Measurements from ENCODE around the gene ARAP2.

Gene ARAP2

DNA sequence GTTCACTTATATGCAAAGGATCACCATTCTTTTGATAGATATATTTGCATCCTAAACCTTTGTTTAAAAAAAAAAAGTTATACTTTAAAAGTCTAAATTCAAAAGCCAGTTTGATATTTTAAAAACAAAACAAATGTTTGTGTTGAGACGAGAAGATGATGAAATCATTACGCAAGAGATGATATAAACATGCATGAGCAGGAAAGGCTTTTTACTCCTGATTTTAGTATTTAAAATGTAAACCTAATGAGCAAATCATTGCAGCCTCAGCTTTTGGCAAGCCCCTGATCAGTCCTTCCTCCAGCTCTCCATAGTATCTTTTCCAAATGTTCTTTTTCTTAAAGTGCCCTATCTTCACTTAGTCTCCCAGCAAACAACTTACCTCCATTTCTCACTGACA is 115.6 kb downstream of the ARAP2 start:
- no peak for DNase-seq (ENCODE audit: low read depth)

DNA sequence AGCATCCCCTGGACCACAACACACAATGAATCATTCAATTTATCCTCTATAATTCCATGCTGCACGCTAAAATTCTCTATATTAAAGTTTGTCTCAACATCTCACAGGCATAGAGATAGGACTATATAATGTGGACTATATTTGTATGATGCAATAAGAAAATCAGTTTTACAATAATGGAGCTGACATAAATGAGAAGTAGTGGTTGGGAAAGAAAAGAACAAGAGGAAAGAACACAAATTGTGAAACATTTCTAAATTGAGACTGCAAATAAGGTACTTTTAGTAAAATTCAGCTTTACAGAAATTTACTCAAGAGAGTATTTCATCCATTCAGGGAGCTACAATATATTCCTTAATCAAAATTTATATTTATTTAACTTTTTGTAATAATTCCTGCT is 120.4 kb downstream of the ARAP2 start:
- no peak for DNase-seq (ENCODE audit: low read depth)

DNA sequence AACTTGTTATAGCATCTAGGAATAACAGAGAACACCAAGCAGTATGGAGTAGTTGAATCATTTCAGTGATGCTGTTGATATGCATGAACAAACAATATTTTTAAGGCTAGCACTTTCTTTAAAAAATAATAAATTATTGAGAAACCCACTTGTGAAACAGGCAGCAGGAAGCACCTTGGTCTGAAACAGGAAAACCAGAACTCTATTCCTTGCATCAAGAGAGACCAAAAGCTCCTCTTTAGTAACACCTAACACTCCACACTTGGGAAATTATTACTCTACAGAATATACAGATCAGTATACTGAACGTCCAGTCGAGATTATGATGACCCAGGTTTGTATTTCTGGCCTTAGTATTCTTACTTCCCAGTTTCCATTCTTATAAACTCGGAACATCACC is 129.0 kb downstream of the ARAP2 start:
- no peak for DNase-seq (ENCODE audit: low read depth)

DNA sequence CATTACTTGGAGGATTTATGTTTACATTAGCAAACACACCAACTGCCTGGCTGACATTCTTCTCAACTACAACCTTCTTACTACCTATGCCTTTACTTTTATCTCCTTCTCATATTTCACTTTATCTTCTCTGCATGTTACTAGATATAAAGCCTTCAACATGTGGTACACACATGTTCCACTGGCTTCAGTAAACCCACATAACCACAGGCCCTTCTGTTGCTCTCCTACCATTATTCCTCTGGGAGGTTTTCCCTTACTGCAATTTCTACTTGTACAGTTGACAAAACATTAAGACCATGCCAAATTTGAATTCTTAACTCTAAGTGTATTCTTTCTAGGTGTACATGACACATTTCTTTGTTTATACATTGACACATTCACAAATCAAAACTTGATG is 133.1 kb downstream of the ARAP2 start:
- no peak for DNase-seq (ENCODE audit: low read depth)

DNA sequence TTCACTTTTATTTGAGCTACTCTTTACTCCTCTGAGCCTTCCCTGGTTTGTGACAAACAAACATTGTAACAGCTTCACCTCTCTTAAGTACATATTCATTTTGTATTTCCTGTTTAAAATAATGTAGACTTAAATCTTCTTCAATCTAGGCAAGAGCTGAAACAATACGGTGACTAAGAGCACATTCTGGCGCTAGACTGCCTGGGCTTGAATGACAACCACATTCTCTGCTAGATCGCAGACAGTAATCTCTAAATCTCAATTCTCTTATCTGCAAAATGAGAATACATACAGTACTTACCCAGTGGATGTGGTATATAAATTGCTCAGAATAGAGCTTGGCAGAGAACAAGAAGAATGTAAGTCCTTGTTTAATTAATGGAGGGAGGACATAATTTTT is 144.8 kb downstream of the ARAP2 start:
- no peak for DNase-seq (ENCODE audit: low read depth)

DNA sequence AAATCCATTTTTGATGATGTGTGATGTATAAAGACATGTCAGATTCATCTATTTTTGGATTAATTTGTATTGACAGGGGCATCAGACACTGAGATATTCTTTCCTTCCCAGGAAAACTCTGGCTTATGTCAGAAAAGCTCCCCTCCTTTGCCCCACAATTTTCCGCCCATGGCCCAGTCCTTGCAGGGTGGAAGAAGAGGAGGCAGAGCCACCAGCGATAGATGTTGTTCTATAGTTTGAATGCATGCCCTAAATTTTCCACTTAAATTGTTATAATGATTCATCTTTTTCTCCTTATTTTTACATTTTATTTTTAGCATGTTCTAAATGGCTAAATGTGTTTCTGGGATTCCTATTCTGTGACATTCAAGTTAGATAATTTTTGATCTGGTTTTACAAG is 149.3 kb downstream of the ARAP2 start:
- DNase-seq (ENCODE audit: low read depth): no peak

DNA sequence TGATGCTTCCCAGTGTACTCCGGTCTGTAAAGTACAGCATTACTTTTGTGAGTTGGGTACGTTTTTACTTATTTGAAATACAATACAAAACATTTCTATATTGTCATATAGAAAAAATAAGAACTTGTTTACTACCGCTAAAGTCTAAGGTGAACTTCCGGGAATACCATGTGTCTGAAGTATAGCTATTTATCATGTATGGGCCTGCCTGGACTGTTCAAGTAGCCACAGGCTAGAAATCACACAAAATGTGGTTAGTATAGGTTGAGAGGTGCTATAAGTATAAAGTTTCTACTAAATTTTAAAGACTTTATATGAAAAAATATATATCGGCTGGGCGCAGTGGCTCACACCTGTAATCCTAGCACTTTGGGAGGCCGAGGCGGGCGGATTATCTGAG is 152.3 kb downstream of the ARAP2 start:
- no peak for DNase-seq (ENCODE audit: low read depth)

DNA sequence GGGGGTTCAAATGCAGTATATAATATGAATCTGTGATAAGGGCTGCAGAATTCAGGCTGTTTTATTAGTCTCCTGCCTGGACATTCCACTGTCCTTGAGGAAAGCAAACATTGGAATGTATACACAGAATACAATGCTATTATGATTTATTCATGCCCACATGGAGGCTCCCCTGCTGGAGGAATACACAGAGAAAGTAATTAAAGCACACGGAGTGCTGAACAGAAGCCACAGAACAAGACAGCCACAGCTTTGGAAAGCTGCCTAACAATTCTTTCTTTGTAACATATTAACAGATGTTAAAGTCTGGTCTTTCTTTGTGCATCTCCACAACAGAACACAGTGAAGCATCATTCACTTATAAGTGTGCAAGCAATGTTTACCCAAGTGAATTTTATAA is 155.8 kb downstream of the ARAP2 start:
- no peak for DNase-seq (ENCODE audit: low read depth)

DNA sequence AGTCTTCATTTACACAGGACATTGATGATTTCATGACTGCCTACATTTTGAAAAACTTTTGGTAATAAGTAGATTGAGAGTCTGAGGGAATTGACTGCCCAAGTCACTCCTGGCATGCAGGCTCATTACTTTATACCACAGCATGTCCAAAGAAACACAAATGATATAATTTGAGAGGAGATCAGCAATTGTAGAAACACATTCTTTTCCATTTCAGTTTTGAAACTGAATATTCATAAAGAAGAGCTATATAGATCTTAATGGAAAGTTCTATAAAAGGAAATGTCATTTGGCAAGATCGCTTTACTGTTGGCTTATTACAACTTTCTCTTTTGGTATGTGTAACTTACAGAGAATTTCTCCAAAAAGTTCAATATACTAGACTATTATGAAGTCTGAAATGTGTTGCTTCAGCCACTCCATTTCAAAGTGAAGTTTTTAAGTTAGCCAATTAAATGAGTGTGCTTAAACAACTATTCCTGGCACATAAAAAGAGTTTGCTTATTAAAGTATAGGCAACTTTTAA is 158.0 kb downstream of the ARAP2 start:
- no peak for DNase-seq (ENCODE audit: low read depth)

DNA sequence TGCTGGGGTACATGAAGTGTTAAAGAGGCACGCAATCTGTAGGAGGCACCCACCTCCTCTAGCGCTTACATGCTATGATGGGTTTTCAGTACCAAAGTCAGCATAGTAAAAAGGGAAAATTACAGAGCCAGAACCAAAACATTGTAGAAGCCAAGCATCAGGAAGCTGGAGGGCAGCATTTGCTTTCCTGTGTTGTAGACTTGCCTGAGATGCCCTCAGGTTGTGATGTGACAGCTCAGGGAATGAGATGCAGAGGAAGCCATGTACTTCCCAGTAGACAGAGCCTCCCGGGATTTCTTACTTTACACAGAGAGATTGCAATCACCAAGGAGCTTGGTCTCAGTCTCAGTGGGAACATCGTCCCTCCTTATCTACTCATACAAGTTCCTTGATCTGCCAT is 161.5 kb downstream of the ARAP2 start:
- no peak for DNase-seq (ENCODE audit: low read depth)

DNA sequence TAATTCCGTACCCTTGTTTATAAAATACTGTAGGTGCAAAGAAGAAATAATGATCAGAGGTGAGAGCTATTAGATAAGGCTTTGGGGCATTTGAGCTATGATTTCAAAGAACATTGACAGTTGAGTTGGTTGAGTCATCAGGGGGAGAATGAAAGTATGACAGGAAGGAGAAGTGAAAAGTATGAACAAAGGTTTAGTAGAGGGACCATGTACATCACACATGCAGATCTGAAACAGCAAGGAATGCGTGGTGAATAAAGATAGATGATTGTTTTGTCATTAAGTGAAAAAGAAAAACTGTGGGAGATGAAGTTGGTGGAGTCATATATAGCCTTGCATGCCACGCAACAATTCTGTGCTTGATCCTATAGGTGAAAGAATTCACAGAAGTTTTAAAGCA is 163.1 kb downstream of the ARAP2 start:
- DNase-seq (ENCODE audit: low read depth): no peak

DNA sequence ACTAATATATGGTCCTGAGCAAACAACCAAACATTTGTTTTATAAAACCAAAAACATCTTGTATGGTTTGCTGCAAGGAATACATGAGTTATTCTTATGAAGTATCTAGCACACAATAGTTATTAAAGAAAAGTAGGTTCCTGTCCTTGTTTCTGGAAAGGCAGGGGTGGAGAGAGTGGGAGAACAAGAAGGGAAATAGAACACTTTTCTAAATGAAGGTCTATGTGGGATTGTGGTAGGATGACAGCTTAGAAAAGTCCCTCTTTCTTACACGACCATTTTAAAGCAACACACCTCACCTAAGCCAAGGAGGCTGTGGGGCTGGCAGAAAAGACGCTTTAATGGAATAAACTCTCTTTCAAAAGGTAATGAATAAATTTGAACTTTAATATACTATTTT is 164.6 kb downstream of the ARAP2 start:
- no peak for DNase-seq (ENCODE audit: low read depth)

DNA sequence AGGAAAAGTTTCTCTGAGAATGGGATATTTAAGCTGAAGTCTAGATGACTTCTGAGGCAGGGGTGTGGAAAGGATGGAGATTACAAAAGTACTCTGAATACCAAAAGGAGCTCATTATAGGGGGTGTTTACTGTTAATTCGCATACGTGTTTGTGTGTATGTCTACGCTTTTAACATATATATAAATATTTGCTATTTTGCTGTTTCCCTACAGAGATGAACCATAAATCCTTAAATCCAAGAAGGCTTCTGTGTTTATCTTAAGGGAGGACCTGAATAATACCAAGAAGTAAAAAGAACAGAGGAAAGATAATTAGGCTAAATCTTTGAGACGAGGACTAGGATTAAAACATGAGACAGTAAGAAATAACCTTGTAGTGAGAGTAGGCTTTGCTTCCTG is 166.0 kb downstream of the ARAP2 start:
- no peak for DNase-seq (ENCODE audit: low read depth)

DNA sequence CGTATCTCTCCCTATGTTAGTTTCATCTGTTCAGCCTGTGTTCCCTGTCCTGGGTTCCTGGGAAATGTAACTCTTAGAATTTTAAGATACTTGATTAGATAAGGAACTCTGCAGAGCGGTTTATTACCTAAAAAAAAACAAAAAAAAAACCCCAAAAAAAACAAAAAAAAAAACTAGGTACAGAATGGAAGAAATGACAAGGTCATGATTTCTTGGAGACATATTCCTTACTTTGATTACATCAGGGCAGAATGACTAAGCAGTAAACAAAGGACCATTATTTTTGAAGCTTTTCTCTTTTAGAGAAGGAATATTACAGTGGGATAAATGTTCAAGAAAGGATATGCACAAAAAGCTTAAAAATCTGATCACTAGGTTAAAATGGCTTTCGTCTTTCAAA is 171.8 kb downstream of the ARAP2 start:
- DNase-seq (ENCODE audit: low read depth): no peak

DNA sequence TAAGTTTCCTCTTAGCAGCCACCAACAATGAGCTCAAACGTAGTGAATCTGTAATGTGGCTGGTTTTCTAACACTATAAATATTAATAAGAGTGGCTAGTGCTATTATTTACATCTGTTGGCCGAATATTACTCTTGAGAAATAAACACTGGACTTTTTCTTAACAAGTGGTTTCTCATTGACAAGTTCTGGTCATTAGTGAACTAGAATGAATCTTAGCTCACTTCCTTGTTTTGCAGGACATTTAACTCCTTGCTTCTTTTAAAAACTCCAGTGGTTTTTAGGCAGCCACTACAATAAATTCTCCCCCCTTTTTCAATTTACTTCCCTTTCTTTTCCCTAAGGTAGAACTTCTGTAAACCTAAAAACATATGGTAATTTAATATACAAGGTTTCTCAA is 177.2 kb downstream of the ARAP2 start:
- no peak for DNase-seq (ENCODE audit: low read depth)

DNA sequence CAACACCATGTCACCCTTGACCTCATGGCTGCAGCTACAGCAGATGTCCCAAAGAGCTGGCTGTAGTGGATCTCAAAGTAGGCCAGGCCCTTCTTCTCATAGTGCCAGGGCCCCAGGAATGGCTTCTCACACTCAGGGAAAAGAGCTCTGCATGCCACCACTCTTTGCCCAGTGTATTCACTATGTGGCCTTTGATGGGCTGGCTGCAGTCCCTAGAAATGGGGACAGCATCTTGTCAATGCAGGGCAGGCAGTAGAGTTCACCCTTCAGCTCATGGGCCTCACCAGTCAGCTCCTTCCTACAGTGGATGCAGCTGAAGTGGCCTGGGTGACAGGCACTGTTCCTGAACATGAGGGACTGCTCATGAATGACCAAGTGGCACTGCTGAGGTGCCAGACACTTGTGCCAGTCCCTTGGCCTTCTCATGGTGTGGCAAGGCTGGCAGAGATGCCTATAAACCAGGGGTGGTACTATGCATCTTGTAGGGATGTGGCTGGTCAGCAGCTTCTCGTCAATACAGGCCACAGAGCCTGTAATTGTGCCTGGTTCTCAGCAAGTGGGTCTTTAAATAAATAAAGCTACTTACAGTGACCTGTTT is 178.9 kb downstream of the ARAP2 start:
- no peak for DNase-seq (ENCODE audit: low read depth)

DNA sequence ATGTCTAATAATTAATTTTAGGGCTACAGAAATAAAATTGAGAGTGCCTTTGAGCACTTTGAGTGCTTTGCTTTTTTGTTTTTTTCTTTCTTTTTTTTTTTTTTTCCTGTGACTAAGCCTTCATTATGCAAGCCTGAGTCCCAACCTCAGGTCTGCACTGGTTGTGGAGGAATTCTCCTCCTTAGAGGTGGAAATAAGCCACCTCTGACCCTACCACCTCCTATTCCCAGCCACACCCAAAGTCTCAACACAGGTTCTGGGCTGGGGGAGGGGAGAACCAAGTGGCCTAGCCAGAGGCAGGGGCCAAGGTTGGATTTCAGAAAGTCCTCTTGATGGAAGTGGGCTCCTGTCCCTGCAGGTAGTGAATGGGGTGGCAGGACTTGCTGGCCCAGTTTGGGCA is 180.2 kb downstream of the ARAP2 start:
- DNase-seq (ENCODE audit: low read depth): no peak

DNA sequence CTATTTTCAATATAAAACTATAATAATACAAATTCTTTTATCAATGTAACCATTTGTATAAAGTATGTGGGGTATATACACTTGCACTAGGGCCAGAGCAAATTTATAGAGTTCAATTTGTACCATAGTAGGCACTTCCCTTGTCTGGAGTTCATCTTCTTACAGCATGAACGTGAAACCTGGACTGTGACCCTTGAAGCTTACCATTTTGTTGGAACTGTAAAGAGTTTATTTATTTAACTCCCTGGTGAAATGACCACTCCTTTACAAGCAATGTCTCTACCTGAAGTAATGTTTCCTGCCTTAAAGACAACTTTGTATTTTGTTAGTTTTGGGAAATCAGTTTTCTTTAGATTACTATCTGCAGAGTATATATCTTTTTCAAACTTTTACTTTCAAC is 188.2 kb downstream of the ARAP2 start:
- DNase-seq (ENCODE audit: low read depth): no peak

DNA sequence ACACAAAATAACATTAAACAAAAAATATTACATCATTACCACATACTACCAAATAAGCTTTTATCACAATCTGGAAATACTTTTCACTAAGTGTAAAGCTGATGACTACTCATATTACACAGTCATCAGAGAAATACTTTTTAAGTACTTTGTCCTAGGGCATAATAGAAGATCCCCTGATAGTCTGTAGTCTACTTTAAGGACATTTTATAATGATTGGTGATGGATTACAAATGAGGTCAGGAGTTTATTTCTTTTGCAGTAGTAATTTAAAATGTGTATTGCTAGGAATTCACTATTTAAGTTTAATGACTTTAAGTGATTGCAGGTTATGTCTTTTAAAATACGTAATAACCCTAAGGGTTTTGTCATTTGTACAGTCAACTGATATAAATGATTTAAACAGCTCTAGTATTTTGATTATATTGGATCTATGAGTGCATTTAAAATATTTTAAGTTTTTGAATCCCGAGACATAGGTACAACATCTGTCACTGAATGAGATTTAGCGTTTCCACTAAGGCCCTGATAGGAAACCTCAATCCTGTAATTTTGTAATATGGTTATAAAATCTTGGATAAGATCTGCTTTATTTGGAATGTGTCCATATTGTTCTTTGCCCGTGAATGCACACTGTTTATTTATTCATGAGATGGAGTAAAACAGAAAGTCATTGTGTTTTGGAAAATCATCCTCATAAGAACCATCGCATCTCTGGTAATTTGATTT is 189.5 kb downstream of the ARAP2 start:
- DNase-seq (ENCODE audit: low read depth): no peak

DNA sequence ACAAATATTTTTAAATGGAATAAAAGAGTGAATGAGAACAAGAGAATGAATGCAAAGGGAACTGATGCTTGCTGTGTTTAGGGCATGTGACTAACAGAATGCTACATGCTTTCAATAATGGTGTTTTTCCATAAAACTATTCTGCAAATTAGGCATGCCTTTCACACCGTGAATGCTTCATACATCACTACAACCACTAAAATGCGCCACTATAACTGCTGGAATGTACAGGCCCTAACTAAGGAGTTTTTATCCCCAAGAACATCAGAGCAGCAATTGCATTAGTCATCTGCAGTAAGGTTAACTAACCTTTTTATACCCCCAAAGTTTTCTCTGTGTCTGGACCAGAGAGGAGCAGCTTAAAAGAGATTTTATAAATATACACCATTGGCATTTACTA is 190.4 kb downstream of the ARAP2 start:
- DNase-seq (ENCODE audit: low read depth): no peak

DNA sequence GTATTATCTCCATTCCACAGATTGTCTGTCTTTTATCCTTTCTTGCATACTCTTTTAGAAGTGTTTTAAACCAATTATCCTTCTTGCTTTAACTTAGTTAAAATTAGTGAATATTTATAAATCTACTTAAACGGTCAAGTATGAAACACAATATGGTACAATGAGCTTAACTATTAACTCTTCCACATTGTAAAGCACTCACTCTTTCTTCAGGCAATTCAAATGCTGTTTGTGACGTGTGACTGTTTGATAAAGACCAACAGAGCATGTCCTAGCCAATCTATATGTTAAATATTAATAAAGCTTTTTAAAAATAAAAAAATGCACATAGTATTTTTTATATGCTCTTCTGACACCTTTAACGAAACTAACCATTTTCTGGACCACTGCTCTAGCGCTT is 192.7 kb downstream of the ARAP2 start:
- no peak for DNase-seq (ENCODE audit: low read depth)

DNA sequence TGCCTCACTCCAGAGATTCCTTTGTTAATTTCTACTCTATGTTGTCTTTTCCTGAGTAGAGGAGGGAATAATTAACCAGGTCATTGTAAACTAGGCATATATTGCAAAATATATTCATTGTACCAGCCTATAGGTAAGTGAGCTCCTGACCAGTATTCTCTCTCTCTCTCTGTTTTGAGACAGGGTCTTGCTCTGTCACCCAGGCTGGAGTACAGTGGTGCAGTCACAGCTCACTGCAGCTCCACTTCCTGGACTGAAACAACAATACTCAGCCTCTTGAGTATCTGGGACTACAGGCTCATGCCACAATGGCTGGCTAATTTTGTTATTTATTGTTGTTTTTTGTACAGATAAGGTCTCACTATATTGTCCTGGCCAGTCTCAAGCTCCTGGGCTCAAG is 198.3 kb downstream of the ARAP2 start:
- no peak for DNase-seq (ENCODE audit: low read depth)

DNA sequence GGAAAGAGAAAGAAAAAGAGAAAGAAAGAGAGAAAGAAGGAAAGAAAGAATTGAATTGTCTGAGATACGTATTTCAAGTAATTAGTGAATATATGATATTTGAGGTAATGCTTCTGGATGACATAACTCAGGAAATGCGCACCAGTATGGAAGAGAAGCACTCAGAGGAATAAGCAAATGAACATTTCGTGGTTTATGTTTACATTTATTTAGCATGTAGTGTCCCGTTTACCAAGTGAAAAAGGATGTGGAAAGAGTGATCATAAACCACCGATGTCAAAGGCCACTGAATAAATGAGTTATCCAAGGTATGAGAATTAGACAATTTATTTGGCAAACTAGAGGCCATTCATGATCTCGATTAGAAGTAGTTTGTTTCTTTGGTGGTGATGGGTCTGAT is 200.4 kb downstream of the ARAP2 start:
- DNase-seq (ENCODE audit: low read depth): no peak

DNA sequence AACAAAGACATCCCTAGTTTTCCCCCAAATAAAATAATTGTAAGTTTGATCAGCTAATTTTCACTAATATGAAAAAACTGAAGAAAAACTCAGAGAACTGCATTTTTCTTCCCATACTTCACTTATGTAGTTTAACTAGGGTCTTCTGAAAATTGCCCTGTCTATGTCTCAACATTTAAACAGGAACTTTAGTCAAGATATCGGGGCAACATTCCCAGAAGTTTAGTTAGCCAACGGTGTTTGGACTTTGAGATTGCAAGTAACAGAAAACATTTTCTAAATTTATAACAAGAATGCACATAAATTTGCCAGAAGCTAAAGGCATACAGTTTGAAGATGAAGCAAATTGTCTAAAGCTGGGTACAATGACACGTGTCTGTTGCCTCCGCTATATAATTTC is 201.1 kb downstream of the ARAP2 start:
- DNase-seq (ENCODE audit: low read depth): no peak
